Neural progenitor cell (in vitro differentiated cells): ENCODE results near the gene GPR82.

Experiments
- CTCF ChIP-seq: fragments of 200-600 bp; sonication (generic); IDR thresholded peaks from 2 replicates; pipeline ENCODE4 v1.5.1; 2017; ENCODE audit warnings: antibody characterized with exemption, mild to moderate bottlenecking
- EZH2phosphoT487 ChIP-seq: fragments of 200-600 bp; sonication (generic); IDR thresholded peaks from 2 replicates; pipeline ENCODE4 v1.6.1; 2017; ENCODE audit warnings: antibody characterized with exemption

- TF ChIP-seq CTCF (no peak), EZH2phosphoT487 (no peak)
Measured at GRCh38 chrX:41677183-41678060, 46.6 kb upstream of the GPR82 start.
